GM21619 (cell line): ENCODE measurements around the gene ARF1.

Experiments
- ATAC-seq: cut with Tn5 transposase; IDR thresholded peaks from one replicate; pipeline ENCODE4 v1.9.1; 2021; ENCODE audit not compliant: unreplicated experiment

ARF1 gene

GRCh38 chr1:228084797-228085196 is 2.3 kb downstream of the ARF1 start:
- no peak for ATAC-seq

GRCh38 chr1:228085287-228085951 is 2.9 kb downstream of the ARF1 start:
- no peak for ATAC-seq

- ATAC-seq = no peak
These were observed 5.3 kb downstream of the ARF1 start for GRCh38 chr1:228087771-228088251.

- no peak for ATAC-seq
These were observed 6.3 kb downstream of the ARF1 start for GRCh38 chr1:228088586-228089498.

GRCh38 chr1:228089519-228090380 is 7.2 kb downstream of the ARF1 start:
- no peak for ATAC-seq

- ATAC-seq = no peak
These were observed 8.1 kb downstream of the ARF1 start for GRCh38 chr1:228090613-228091081.

DNA sequence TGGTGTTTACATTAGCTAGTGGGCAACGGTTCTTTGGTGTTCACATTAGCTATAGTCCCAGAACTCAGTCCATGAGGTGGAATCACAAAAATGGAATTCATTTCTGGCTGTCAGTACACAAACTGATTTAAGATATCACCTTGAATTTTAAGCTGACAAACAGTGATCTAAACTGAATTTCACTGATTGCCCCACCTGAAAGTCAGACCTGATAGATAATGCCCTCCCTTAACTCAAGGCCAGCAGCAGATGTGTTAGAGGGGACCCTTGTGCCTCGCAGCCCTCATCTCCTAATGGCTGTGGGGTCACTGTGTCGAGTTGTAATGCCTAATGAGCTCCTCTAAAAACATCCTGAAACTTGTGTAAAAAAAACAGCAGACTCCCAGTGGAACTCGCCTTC is 8.6 kb downstream of the ARF1 start:
- no peak for ATAC-seq

GRCh38 chr1:228092342-228093049 is 10.0 kb downstream of the ARF1 start:
- ATAC-seq = no peak

- ATAC-seq = no peak
These were observed 10.8 kb downstream of the ARF1 start for GRCh38 chr1:228093050-228093906.

DNA sequence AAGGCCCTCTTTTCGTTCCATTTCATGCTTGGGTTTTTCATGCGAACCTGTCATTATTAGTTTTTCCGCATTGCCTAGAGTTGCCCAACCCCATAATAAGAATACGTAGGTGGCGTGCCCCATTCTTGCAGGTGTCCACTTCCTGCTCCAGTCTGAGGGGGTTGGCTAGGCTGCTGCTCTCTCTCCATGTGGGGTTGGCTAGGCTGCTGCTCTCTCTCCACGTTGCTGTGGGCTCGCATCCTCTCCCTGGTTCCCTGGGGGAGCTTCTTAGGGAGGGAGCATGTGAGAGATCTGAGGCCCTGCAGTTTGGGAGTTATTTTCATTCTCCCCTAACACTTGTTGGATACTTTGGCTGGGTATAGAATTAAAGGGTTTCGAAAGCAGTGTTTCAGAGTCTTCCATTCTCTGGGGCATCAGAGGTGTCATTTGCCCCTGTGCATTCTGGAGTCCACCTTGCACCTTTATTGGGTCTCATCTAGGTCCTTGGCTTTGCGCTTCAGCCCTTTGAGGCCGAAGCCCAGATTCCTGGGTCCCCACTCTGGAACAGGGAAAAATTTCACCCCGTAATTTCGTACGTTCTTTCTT is 12.0 kb downstream of the ARF1 start:
- no peak for ATAC-seq

- no peak for ATAC-seq
These were observed 12.7 kb downstream of the ARF1 start for GRCh38 chr1:228095161-228095560.

DNA sequence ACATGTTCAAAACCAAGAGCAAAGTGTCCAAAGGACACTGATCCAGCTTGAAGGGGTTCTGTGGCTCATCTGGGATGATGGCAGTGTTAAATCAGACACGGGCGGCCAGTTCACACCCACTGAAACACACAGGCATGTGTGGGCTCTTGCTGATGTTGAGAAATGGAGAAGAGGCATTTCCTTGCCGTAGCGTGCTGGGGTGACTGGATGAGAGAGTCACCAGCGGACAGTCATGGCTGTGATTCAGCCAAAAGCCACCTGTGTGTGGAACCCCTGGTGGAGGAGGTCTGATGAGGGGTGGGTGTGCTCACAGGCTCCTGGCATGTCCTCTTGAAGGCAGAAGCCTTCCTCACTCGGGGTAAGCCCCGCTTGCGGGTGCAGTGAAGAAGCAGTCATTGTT is 13.4 kb downstream of the ARF1 start:
- ATAC-seq = no peak

GRCh38 chr1:228096416-228097332 is 14.2 kb downstream of the ARF1 start:
- ATAC-seq = no peak

- ATAC-seq = no peak
These were observed 15.0 kb downstream of the ARF1 start for GRCh38 chr1:228097333-228098081.

DNA sequence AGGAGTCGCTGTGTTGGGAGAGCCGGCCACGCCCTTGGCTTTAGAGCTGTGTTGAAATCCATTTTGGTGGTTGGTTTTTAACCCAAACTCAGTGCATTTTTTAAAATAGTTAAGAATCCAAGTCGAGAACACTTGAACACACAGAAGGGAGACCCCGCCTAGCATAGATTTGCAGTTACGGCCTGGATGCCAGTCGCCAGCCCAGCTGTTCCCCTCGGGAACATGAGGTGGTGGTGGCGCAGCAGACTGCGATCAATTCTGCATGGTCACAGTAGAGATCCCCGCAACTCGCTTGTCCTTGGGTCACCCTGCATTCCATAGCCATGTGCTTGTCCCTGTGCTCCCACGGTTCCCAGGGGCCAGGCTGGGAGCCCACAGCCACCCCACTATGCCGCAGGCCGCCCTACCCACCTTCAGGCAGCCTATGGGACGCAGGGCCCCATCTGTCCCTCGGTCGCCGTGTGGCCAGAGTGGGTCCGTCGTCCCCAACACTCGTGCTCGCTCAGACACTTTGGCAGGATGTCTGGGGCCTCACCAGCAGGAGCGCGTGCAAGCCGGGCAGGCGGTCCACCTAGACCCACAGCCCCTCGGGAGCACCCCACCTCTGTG is 15.9 kb downstream of the ARF1 start:
- ATAC-seq = no peak

DNA sequence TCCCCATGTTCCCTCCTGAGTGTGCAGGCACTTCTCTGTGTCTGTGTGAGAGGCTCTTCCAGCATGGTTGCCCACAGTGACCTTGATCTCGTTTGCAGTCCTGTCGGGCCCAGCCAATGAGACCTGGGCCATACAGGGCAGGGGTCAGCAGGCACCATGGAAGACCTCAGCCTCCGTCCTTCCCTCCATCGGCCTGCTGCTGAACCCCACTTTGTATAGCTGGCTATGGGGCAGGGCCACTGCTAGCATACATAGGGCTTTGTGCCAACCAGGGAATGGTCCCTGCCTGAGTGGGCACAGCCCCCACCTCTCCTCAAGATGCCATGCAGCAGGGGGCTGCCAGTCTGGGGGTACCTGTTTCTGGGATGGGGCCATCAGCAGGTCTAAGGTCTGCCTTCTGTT is 16.8 kb downstream of the ARF1 start:
- no peak for ATAC-seq
